Cardiac muscle cell (in vitro differentiated cells and primary cell): ENCODE measurements around the gene KDSR. TPM values are rescaled to one million over a fixed set of nuclear protein-coding genes. Genes with fewer than 3 reads are reported as not detected.

Experiments used
- DNase-seq, 2 donors: peaks; one replicate each; pipeline versions ENCODE4 v3.0.0 to v3.0.0-alpha.2; 2010 to 2017; ENCODE audit warnings: low read depth in 1 of 2, low spot score in 1 of 2
- H3K27ac ChIP-seq: fragments of 200-600 bp; sonication (generic); 2 replicates; pipeline ENCODE4 v1.5.1; 2016
- H3K27me3 ChIP-seq: fragments of 200-600 bp; sonication (generic); 2 replicates; pipeline ENCODE4 v1.6.0; 2016; ENCODE audit warnings: control low read depth
- H3K36me3 ChIP-seq: fragments of 200-600 bp; sonication (generic); 2 replicates; pipeline ENCODE4 v1.5.1; 2016; ENCODE audit warnings: control low read depth
- H3K4me1 ChIP-seq: fragments of 200-600 bp; sonication (generic); 2 replicates; pipeline ENCODE4 v1.8.1; 2017; ENCODE audit warnings: low read depth, mild to moderate bottlenecking, mixed run types
- H3K4me3 ChIP-seq: fragments of 200-600 bp; sonication (generic); 2 replicates; pipeline ENCODE4 v1.5.1; 2016; ENCODE audit warnings: mild to moderate bottlenecking
- H3K9me3 ChIP-seq: fragments of 200-600 bp; sonication (generic); 2 replicates; pipeline ENCODE4 v1.5.1; 2017; ENCODE audit warnings: low read depth, mild to moderate bottlenecking, control low read depth
- CTCF ChIP-seq: IDR thresholded peaks from 2 replicates; pipeline ENCODE4 v1.5.1; 2012; ENCODE audit warnings: low read depth, mild to moderate bottlenecking, low read length
- polyA plus RNA-seq: library from polyadenylated mRNA; unstranded; fragments of >200 nt; fragmentation: Nextera tagmentation; extraction: Ambion mirVana; gene quantifications from 2 replicates; pipeline ENCODE4 v1.2.1, GENCODE V29; 2016
- total RNA-seq: library from RNA; depleted of rRNA; stranded (reverse); fragments of >200 nt; gene quantifications from 2 replicates; pipeline ENCODE4 v1.2.3, GENCODE V29; 2016

The KDSR gene
- total and polyA plus RNA-seq, 2 experiments from 2014 or later, result 21.3 to 28.0 TPM

- H3K4me1 ChIP-seq, result no peaks in the 10 kb centered on the region
- peaks cover 45% of the 10 kb centered on the region for H3K36me3 ChIP-seq
- no peak overlapping the region for H3K4me3 ChIP-seq
- no peak for DNase-seq
- TF ChIP-seq CTCF, result no peak
- H3K27me3 ChIP-seq, result no peaks in the 10 kb centered on the region
- no peaks in the 10 kb centered on the region for H3K9me3 ChIP-seq
- H3K27ac ChIP-seq, result no peak overlapping the region
Measured at GRCh38 chr18:63348508-63349136, 18.4 kb downstream of the KDSR start.

- DNase-seq, result no peak
- no peaks in the 10 kb centered on the region for H3K27me3 ChIP-seq
- H3K36me3 ChIP-seq, result peaks cover 40% of the 10 kb centered on the region
Measured at GRCh38 chr18:63346480-63347183, 20.4 kb downstream of the KDSR start.

GRCh38 chr18:63346031-63346430 is 21.0 kb downstream of the KDSR start:
- Histone ChIP-seq H3K4me1 (no peaks in the 10 kb centered on the region), H3K4me3 (no peak overlapping the region), H3K36me3 (peaks cover 36% of the 10 kb centered on the region), H3K27ac (no peak overlapping the region), H3K9me3 (no peaks in the 10 kb centered on the region), H3K27me3 (no peaks in the 10 kb centered on the region)
- no peak for TF ChIP-seq CTCF
- DNase-seq, result no peak

More at GRCh38 chr18:63346480-63347183, 20.4 kb downstream of the KDSR start:
- Histone ChIP-seq H3K27ac (no peak overlapping the region), H3K4me1 (no peaks in the 10 kb centered on the region), H3K9me3 (no peaks in the 10 kb centered on the region), H3K4me3 (no peak overlapping the region)
- TF ChIP-seq CTCF, result no peak

GRCh38 chr18:63344918-63345317 is 22.1 kb downstream of the KDSR start:
- no peaks in the 10 kb centered on the region for H3K9me3 ChIP-seq
- TF ChIP-seq CTCF, result no peak
- no peaks in the 10 kb centered on the region for H3K4me1 ChIP-seq

GRCh38 chr18:63344263-63344662 is 22.7 kb downstream of the KDSR start:
- Histone ChIP-seq H3K4me3 (no peak overlapping the region), H3K9me3 (no peaks in the 10 kb centered on the region), H3K27ac (no peak overlapping the region), H3K4me1 (no peaks in the 10 kb centered on the region), H3K27me3 (no peaks in the 10 kb centered on the region), H3K36me3 (peaks cover 25% of the 10 kb centered on the region)
- DNase-seq, result no peak
- TF ChIP-seq CTCF, result no peak

More at GRCh38 chr18:63344918-63345317, 22.1 kb downstream of the KDSR start:
- Histone ChIP-seq H3K27me3 (no peaks in the 10 kb centered on the region), H3K36me3 (peaks cover 32% of the 10 kb centered on the region), H3K4me3 (no peak overlapping the region), H3K27ac (no peak overlapping the region)
- no peak for DNase-seq
